K562 (cell line): ENCODE measurements around the gene CASP2. TPM values are rescaled to one million over a fixed set of nuclear protein-coding genes. Genes with fewer than 3 reads are reported as not detected.

ENCODE experiments used
- ATAC-seq: fragments of 200-7000 bp; cut with Tn5 transposase; 3 replicates; pipeline ENCODE4 v1.9.1; 2020; ENCODE audit warnings: moderate library complexity
- BruUV-seq: library from RNA; stranded (reverse); fragments of 400-500 nt; replicated peaks from 2 replicates; lab custom pipeline; 2021; lab: Mats Ljungman, UMichigan
- CTCF ChIA-PET: fragments of 300-600 bp; formaldehyde crosslinking; extraction: SDS; loops from one replicate; lab custom pipeline; 2021; ENCODE audit warnings: low intra/inter-chr PET ratio; lab: Yijun Ruan, JAX
- POLR2A ChIA-PET: fragments of 300-600, 350-650 bp; sonication (Branson Sonifier 250); formaldehyde crosslinking; extraction: SDS; loops from one replicate; lab custom pipeline; 2021; ENCODE audit warnings: antibody characterized with exemption, inconsistent platforms; lab: Yijun Ruan, JAX
- DNase-seq, 4 experiments: peaks; one replicate each; pipeline versions ENCODE4 v3.0.0 to v3.0.0-alpha.2; 2011 to 2018; ENCODE audit warnings: low spot score in 3 of 4, mixed read lengths in 3 of 4; ENCODE audit errors: extremely low read depth in 1 of 4
- FAIRE-seq: peaks from 2 replicates; lab custom pipeline; 2011; peaks lifted over from hg19 to GRCh38; lab: Jason Lieb, UNC
- H2AFZ ChIP-seq: 2 replicates; pipeline ENCODE4 v1.6.0; 2011; ENCODE audit warnings: low read depth, low read length, control low read depth, inconsistent platforms
- H3K27ac ChIP-seq: fragments of 200-600 bp; 3 replicates; pipeline ENCODE4 v1.8.0; 2011; ENCODE audit warnings: low read depth, mild to moderate bottlenecking, control low read depth, inconsistent platforms, low read length, moderate library complexity, mixed read lengths; ENCODE audit errors: extremely low read depth
- H3K27me3 ChIP-seq, 2 experiments: fragments of 300-600 bp in 1 of 2; 2 replicates in 1 of 2; 3 replicates in 1 of 2; pipeline versions ENCODE4 v1.6.0 to v1.8.0; 2011; ENCODE audit warnings: inconsistent platforms in 2 of 2, low read length in 2 of 2, mild to moderate bottlenecking in 1 of 2, mixed read lengths in 1 of 2, moderate library complexity in 1 of 2; ENCODE audit not compliant: control insufficient read depth in 2 of 2, insufficient read depth in 2 of 2
- H3K36me3 ChIP-seq: fragments of 300-600 bp; 3 replicates; pipeline ENCODE4 v1.8.0; 2011; ENCODE audit warnings: mild to moderate bottlenecking, low read length, inconsistent platforms; ENCODE audit not compliant: control insufficient read depth, insufficient read depth
- H3K4me1 ChIP-seq, 2 experiments: fragments of 200-600 bp in 1 of 2; replicated peaks in 1 of 2; 2 replicates in 1 of 2; 3 replicates in 1 of 2; pipeline versions ENCODE4 v1.5.1 to v1.8.0; 2011; ENCODE audit warnings: inconsistent platforms in 2 of 2, low read length in 2 of 2, mild to moderate bottlenecking in 1 of 2, mixed read lengths in 1 of 2, moderate library complexity in 1 of 2; ENCODE audit not compliant: control insufficient read depth in 2 of 2, insufficient read depth in 2 of 2
- H3K4me2 ChIP-seq: 2 replicates; pipeline ENCODE4 v1.6.1; 2011; ENCODE audit warnings: low read length, control low read depth, inconsistent platforms, mixed read lengths; ENCODE audit not compliant: insufficient read depth
- H3K4me3 ChIP-seq: fragments of 200-600 bp; sonication (generic), shearing (Covaris generic); 2 replicates; pipeline ENCODE4 v1.5.1; 2016; ENCODE audit warnings: control low read depth, inconsistent platforms
- H3K79me2 ChIP-seq: fragments of 200-600 bp; 3 replicates; pipeline ENCODE4 v1.8.0; 2011; ENCODE audit warnings: low read length, inconsistent platforms; ENCODE audit not compliant: control insufficient read depth, insufficient read depth
- H3K9ac ChIP-seq, 2 experiments: 2 replicates each; pipeline versions ENCODE4 v1.6.0 to v1.6.1; 2011; ENCODE audit warnings: low read depth in 2 of 2, low read length in 2 of 2, control low read depth in 1 of 2, inconsistent platforms in 1 of 2, mild to moderate bottlenecking in 1 of 2, mixed read lengths in 1 of 2; ENCODE audit not compliant: insufficient read depth in 1 of 2
- H3K9me1 ChIP-seq: one replicate; pipeline ENCODE4 v1.6.0; 2011; ENCODE audit warnings: inconsistent platforms, mild to moderate bottlenecking, low read length, moderate library complexity; ENCODE audit not compliant: control insufficient read depth, insufficient read depth
- H3K9me3 ChIP-seq: replicated peaks from 2 replicates; pipeline ENCODE4 v1.5.1; 2011; ENCODE audit warnings: low read depth, low read length, inconsistent platforms; ENCODE audit not compliant: control insufficient read depth, insufficient read depth
- H4K20me1 ChIP-seq: replicated peaks from 2 replicates; pipeline ENCODE4 v1.6.1; 2011; ENCODE audit warnings: low read length, inconsistent platforms, mixed read lengths; ENCODE audit not compliant: control insufficient read depth, insufficient read depth
- CGGBP1 ChIP-seq: fragments of 250-450 bp; sonication (Bioruptor Pico); IDR thresholded peaks from 2 replicates; pipeline ENCODE4 v1.9.0; 2021; ENCODE audit warnings: mild to moderate bottlenecking
- CHD1 ChIP-seq: fragments of 200-600 bp; sonication (generic); IDR thresholded peaks from one replicate; pipeline ENCODE4 v1.6.1; 2012; ENCODE audit warnings: mild to moderate bottlenecking, moderate library complexity, low read length, inconsistent platforms
- ETV6 ChIP-seq, 3 experiments: fragments of 150-350 bp in 1 of 3; sonication (generic) in 1 of 3; formaldehyde crosslinking in 1 of 3; IDR thresholded peaks; 2 replicates each; pipeline versions ENCODE4 v1.6.1 to v1.8.0; 2014 to 2022; ENCODE audit warnings: borderline replicate concordance in 2 of 3, low read depth in 2 of 3, antibody characterized with exemption in 1 of 3, low read length in 1 of 3, mild to moderate bottlenecking in 1 of 3, missing genetic modification reagents in 1 of 3
- MAZ ChIP-seq, 2 experiments: fragments of 450-650 bp in 1 of 2; sonication (generic) in 1 of 2; formaldehyde crosslinking; IDR thresholded peaks in 1 of 2; conservative IDR thresholded peaks in 1 of 2; 2 replicates each; pipeline versions ENCODE4 v1.4.0 to v1.5.0; 2020; ENCODE audit warnings: mild to moderate bottlenecking in 1 of 2, missing genetic modification reagents in 1 of 2
- POLR2AphosphoS5 ChIP-seq: IDR thresholded peaks from 2 replicates; pipeline ENCODE4 v1.6.1; 2011; ENCODE audit warnings: mild to moderate bottlenecking, low read depth, low read length, moderate library complexity; ENCODE audit not compliant: control insufficient read depth, insufficient read depth
- RBFOX2 ChIP-seq: fragments of 200-400 bp; formaldehyde crosslinking; IDR thresholded peaks from 2 replicates; pipeline ENCODE4 v1.6.1; 2017; ENCODE audit warnings: low read depth, mild to moderate bottlenecking, low read length, moderate library complexity
- RBM25 ChIP-seq: fragments of 200-400 bp; formaldehyde crosslinking; IDR thresholded peaks from 2 replicates; pipeline ENCODE4 v1.6.1; 2018; ENCODE audit warnings: low read length, low read depth, moderate library complexity; ENCODE audit not compliant: severe bottlenecking
- RFX1 ChIP-seq: fragments of 450-650 bp; IDR thresholded peaks from 2 replicates; pipeline ENCODE4 v1.6.1; 2016; ENCODE audit warnings: mild to moderate bottlenecking, moderate library complexity
- SMAD3 ChIP-seq: fragments of 450-650 bp; formaldehyde crosslinking; conservative IDR thresholded peaks from 2 replicates; pipeline ENCODE4 v1.4.0; 2020; ENCODE audit warnings: mild to moderate bottlenecking
- SPI1 ChIP-seq: IDR thresholded peaks from 2 replicates; pipeline ENCODE4 v1.6.1; 2011; ENCODE audit warnings: low read depth, low read length, control low read depth, borderline replicate concordance
- ZBTB7A ChIP-seq: IDR thresholded peaks from 2 replicates; pipeline ENCODE4 v1.6.1; 2011; ENCODE audit warnings: low read depth, mild to moderate bottlenecking, low read length, moderate library complexity, borderline replicate concordance; ENCODE audit not compliant: control insufficient read depth
- ZNF717 ChIP-seq: fragments of 250-450 bp; sonication (Bioruptor Pico); IDR thresholded peaks from 2 replicates; pipeline ENCODE4 v1.5.0; 2021
- WGBS: fragments of 100-300 bp; shearing (Covaris generic); methylation state at CpG from one replicate; pipeline ENCODE4 v1.1.6; 2016; ENCODE audit warnings: low coverage, mixed read lengths; ENCODE audit not compliant: insufficient coverage; ENCODE audit errors: missing lambda C conversion rate; 5-methylcytosine and 5-hydroxymethylcytosine counted together
- in situ Hi-C: fragments of 300-500 bp; cut with MboI; formaldehyde crosslinking; loops from 4 replicates; pipeline ENCODE4 v1.15.0; 2018; ENCODE audit warnings: inconsistent platforms, mixed read lengths
- intact Hi-C: fragments of 100-400 bp; cut with micrococcal nuclease; formaldehyde crosslinking; loops from 2 replicates; pipeline ENCODE4 v1.14.2; 2022
- polyA plus RNA-seq, 8 experiments: library from polyadenylated mRNA; depleted of rRNA in 4 of 8; stranded (reverse) in 5 of 8; unstranded in 3 of 8; fragments of >200 nt; fragmentation: Nextera tagmentation in 2 of 8; fragmentation: Illumina TruSeq in 1 of 8; extraction: Ambion mirVana in 2 of 8; extraction: Trizol in 1 of 8; gene quantifications; 2 replicates each; pipeline versions ENCODE4 v1.2.1 to v1.2.3, GENCODE V29; 2011 to 2014; ENCODE audit warnings: inconsistent platforms in 1 of 8, missing spikeins in 1 of 8
- total RNA-seq, 7 experiments: library from RNA; depleted of rRNA in 6 of 7; stranded (reverse); fragments of >200 nt in 6 of 7; fragmentation: Illumina TruSeq in 2 of 7; extraction: Trizol in 2 of 7; gene quantifications; 2 replicates each; pipeline versions ENCODE4 v1.2.1 to v1.2.3, GENCODE V29; 2011 to 2021; ENCODE audit warnings: low replicate concordance in 1 of 7

The CASP2 gene
- total and polyA plus RNA-seq, 9 of the 15 experiments (the other 6 are each of a cell fraction or from before 2014, with no cell fraction given): 18.8 to 64.9 (median 24.1) TPM

DNA sequence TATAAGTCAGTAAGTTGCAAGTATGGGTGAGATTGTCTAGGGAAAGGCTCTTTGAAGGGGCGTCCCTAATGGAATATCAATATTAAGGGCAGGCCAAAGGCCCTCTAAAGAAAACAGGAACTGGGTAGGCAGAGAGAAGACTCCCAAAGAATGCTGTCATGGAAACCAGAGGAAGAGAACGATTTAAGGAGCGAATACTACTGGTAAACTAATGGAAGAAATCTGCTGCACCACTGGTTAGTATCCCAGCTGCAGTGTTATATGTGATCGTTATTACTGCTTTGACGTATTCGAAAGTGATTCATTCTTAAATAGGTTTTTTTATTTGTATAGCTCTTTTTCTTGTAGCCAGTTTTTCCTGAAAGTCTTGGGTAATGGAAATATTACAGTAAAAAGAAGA lies 1.3 kb downstream of the CASP2 start:
- peak overlapping the region; percentile 91 to 96 for H3K9ac ChIP-seq
- 7% methylated on average over 6 of the region's 6 CpGs for WGBS
- peaks cover 49% of the 10 kb centered on the region for H3K36me3 ChIP-seq
- peaks cover 42% of the 10 kb centered on the region for H3K79me2 ChIP-seq
- in situ Hi-C loops (no loop called here), intact Hi-C loops (loop anchor here (1.0 kb wide), 1 partner anchor 26 kb away; the partner anchor contains the start of gene GSTK1)
- DNase-seq (no peak), ATAC-seq (no peak), FAIRE-seq (no peak)
- H3K4me3 ChIP-seq: peak overlapping the region; percentile 87
- no peaks in the 10 kb centered on the region; the same call in 1 of the 2 replicates for H4K20me1 ChIP-seq
- 0 out of 2 replicates have a peak overlapping the region, but pooled peaks have one; percentile 98 for H2AFZ ChIP-seq
- peaks cover 4% of the 10 kb centered on the region for H3K9me1 ChIP-seq
- TF ChIP-seq ETV6 (IDR thresholded peaks at IDR 0.05; ENCODE audit: borderline replicate concordance in 1 of 2, low read depth in 2 of 2, low read length in 1 of 2): no peak
- TF ChIP-seq ETV6 (CRISPR knock-in tag; IDR thresholded peaks at IDR 0.05; ENCODE audit: borderline replicate concordance): 0 out of 2 replicates have a peak, but pooled peaks have one; percentile 15
- TF ChIP-seq SPI1: peak; percentile 97
- no peak for TF ChIP-seq SMAD3
- 0 out of 2 replicates have a peak, but pooled peaks have one; percentile 26 for TF ChIP-seq POLR2AphosphoS5
- TF ChIP-seq RFX1: peak; percentile 76
- TF ChIP-seq CGGBP1: 0 out of 2 replicates have a peak, but pooled peaks have one; percentile 4
- no peak for TF ChIP-seq ZNF717 (CRISPR knock-in tag)
- peak in 1 of 2 experiments; percentile 49; a peak in 1 of 4 replicates for TF ChIP-seq MAZ (CRISPR knock-in tag; conservative IDR thresholded peaks at IDR 0.05 in 1 of 2, IDR thresholded peaks at IDR 0.05 in 1 of 2)
- peak; percentile 53; the same call in 1 of the 2 replicates for TF ChIP-seq RBFOX2
- TF ChIP-seq RBM25: no peak
- TF ChIP-seq CHD1: peak; percentile 34
- no peak for TF ChIP-seq ZBTB7A
- ChIA-PET POLR2A (interaction anchor here (0.6 to 1.8 kb wide), 6 partner anchors 10 to 62 kb away, joined by 3 to 6 read pairs (median 4); partner anchors contain the start of gene GSTK1), CTCF (no interaction called here)
- peaks cover 24 to 28% of the 10 kb centered on the region in 2 experiments; a peak in 4 of 5 replicates for H3K4me1 ChIP-seq
- peaks cover 7% of the 10 kb centered on the region for H3K9me3 ChIP-seq
- peak overlapping the region; percentile 85 for H3K4me2 ChIP-seq
- BruUV-seq: no TSS peak
- peak overlapping the region; percentile 96 for H3K27ac ChIP-seq
- H3K27me3 ChIP-seq: no peaks in the 10 kb centered on the region
